HUES6 (cell line): ENCODE measurements around the gene DENND4A.

ENCODE experiments used
- H3K27ac ChIP-seq: 2 replicates; pipeline ENCODE4 v1.7.0; 2013; ENCODE audit warnings: low read depth, mild to moderate bottlenecking, low read length, inconsistent platforms
- H3K27me3 ChIP-seq: 2 replicates; pipeline ENCODE4 v1.6.1; 2013; ENCODE audit warnings: low read length; ENCODE audit not compliant: control insufficient read depth, insufficient read depth
- H3K36me3 ChIP-seq: 2 replicates; pipeline ENCODE4 v1.6.1; 2013; ENCODE audit warnings: low read length; ENCODE audit not compliant: control insufficient read depth, insufficient read depth
- H3K4me1 ChIP-seq: 2 replicates; pipeline ENCODE4 v1.6.1; 2013; ENCODE audit warnings: low read length; ENCODE audit not compliant: control insufficient read depth, insufficient read depth
- H3K4me3 ChIP-seq: 2 replicates; pipeline ENCODE4 v1.5.1; 2013; ENCODE audit warnings: low read depth, low read length
- H3K9ac ChIP-seq: one replicate; pipeline ENCODE4 v1.6.1; 2013; ENCODE audit warnings: mild to moderate bottlenecking, low read length
- H3K9me3 ChIP-seq: 2 replicates; pipeline ENCODE4 v1.6.1; 2013; ENCODE audit warnings: low read depth, low read length; ENCODE audit not compliant: control insufficient read depth, insufficient read depth

DENND4A gene

GRCh38 chr15:65611888-65612615 lies 180.0 kb downstream of the DENND4A start:
- Histone ChIP-seq H3K9me3 (no peaks in the 10 kb centered on the region), H3K27ac (peak overlapping the region; percentile 41), H3K4me1 (peaks cover 13% of the 10 kb centered on the region), H3K9ac (peak overlapping the region; percentile 76), H3K27me3 (no peaks in the 10 kb centered on the region), H3K36me3 (peaks cover 3% of the 10 kb centered on the region), H3K4me3 (peak overlapping the region; percentile 92)

- H3K9me3 ChIP-seq = no peaks in the 10 kb centered on the region
- peaks cover 6% of the 10 kb centered on the region for H3K36me3 ChIP-seq
- H3K4me1 ChIP-seq = peaks cover 13% of the 10 kb centered on the region
- H3K9ac ChIP-seq = peak within 1 kb of the TSS; percentile 92
- no peaks in the 10 kb centered on the region for H3K27me3 ChIP-seq
- peak within 1 kb of the TSS; percentile 92 for H3K4me3 ChIP-seq
- peak within 1 kb of the TSS; percentile 89 for H3K27ac ChIP-seq
Observed at GRCh38 chr15:65610871-65611718, 181.0 kb downstream of the DENND4A start, which contains the start of gene INTS14. INTS14 (minus strand) TSS chr15:65611131; CDS start chr15:65607380, 3,751 bp downstream.
